Left kidney (tissue), 8 donors: ENCODE results near the gene SOWAHB. TPM values are rescaled to one million over a fixed set of nuclear protein-coding genes. Genes with fewer than 3 reads are reported as not detected.
A peak's percentile ranks its signal among the peaks of the same experiment; 100 is the strongest.

ENCODE experiments used
- DNase-seq: peaks from one replicate; pipeline ENCODE4 v3.0.0-alpha.2; 2013
- long read RNA-seq, 8 donors: transcript quantifications; one replicate each; lab custom pipeline, GENCODE V29; 2026
- polyA plus RNA-seq: library from polyadenylated mRNA; unstranded; fragments of 120-200 nt; gene quantifications from one replicate; pipeline ENCODE4 v1.2.1, GENCODE V29; 2013; ENCODE audit not compliant: insufficient read length

Gene SOWAHB, protein sequence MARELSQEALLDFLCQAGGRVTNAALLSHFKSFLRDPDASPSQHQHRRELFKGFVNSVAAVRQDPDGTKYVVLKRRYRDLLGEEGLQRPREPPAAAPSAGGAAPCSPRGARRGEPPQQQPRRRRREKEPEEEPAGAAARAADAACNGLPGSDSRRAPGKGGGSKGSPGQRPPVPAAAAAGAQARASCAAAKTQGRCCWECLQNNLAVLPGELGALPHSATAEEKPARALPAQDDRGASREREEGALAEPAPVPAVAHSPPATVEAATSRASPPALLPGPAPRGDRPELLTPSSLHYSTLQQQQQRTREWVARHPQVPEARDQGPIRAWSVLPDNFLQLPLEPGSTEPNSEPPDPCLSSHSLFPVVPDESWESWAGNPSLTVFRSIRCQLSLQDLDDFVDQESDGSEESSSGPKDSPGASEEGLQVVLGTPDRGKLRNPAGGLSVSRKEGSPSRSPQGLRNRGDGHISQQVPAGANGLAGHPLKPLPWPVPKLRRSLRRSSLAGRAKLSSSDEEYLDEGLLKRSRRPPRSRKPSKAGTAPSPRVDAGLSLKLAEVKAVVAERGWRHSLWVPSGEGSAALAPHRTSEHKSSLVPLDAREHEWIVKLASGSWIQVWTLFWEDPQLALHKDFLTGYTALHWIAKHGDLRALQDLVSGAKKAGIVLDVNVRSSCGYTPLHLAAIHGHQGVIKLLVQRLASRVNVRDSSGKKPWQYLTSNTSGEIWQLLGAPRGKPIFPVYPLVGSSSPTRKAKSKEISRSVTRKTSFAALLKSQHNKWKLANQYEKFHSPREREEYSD
- polyA plus RNA-seq = 5.0 TPM
- long read RNA-seq, donor 1, partial matches to known transcripts = 0 of 4 reads
- long read RNA-seq, donor 1, other reads (novel, unspliced or antisense) = 0 of 4 reads
- long read RNA-seq, donor 2, transcript SOWAHB-201 (1 exons, 3,220 nt) = major isoform, 5 of 5 reads
- long read RNA-seq, donor 2, partial matches to known transcripts = 0 of 5 reads
- long read RNA-seq, donor 2, other reads (novel, unspliced or antisense) = 0 of 5 reads
- long read RNA-seq, donor 3, partial matches to known transcripts = 0 of 1 reads
- long read RNA-seq, donor 3, other reads (novel, unspliced or antisense) = 0 of 1 reads
- long read RNA-seq, donor 4, partial matches to known transcripts = 0 of 1 reads
- long read RNA-seq, donor 4, other reads (novel, unspliced or antisense) = 0 of 1 reads
- long read RNA-seq, donor 5, transcript SOWAHB-201 (1 exons, 3,220 nt) = major isoform, 5 of 5 reads
- long read RNA-seq, donor 5, partial matches to known transcripts = 0 of 5 reads
- long read RNA-seq, donor 5, other reads (novel, unspliced or antisense) = 0 of 5 reads
- long read RNA-seq, donor 6, transcript SOWAHB-201 (1 exons, 3,220 nt) = major isoform, 5 of 256 reads
- long read RNA-seq, donor 6, partial matches to known transcripts = 195 of 256 reads
- long read RNA-seq, donor 6, other reads (novel, unspliced or antisense) = 56 of 256 reads
- long read RNA-seq, donor 7, transcript SOWAHB-201 (1 exons, 3,220 nt) = major isoform, 5 of 5 reads
- long read RNA-seq, donor 7, partial matches to known transcripts = 0 of 5 reads
- long read RNA-seq, donor 7, other reads (novel, unspliced or antisense) = 0 of 5 reads
- long read RNA-seq, donor 8, partial matches to known transcripts = 0 of 2 reads
- long read RNA-seq, donor 8, other reads (novel, unspliced or antisense) = 0 of 2 reads

DNA sequence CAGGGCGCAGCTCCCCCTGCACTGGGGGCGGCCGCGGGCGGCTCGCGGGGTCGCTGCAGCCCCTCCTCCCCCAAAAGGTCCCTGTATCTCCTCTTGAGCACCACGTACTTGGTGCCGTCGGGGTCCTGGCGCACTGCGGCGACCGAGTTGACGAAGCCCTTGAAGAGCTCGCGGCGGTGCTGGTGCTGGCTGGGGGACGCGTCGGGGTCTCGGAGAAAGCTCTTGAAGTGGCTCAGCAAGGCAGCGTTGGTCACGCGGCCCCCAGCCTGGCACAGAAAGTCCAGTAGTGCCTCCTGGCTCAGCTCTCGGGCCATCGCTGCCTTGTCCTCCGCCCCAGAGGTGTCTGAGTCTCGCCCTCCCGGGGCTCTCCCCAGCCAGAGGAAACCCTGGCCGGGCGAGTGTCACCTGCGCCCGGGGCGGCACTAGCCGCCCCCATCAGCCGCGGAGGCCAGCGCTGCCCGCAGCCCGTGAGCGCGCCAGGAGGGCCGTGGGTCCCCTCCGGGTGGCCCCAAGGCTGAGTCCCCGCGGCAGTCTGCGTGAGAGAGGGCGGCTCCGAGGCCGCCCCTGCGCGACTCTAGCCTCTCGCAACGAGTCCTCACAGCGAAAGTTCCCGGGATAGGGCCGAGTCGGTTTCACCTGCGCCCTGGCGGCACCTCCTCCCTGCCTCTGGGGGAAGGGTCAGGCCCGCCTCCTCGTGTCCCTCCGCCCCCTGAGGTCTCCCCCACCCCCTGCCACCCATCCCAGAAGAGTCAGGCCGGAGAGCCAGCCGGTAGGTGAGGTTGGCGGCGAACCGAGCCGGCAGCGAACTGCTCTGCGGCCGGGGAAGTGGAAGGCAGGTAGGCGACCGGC is at the start of gene SOWAHB:
Gene SOWAHB, minus strand, starts transcription at position 609 of the 849 bp plus-strand sequence. Its CDS starts 295 bp downstream, at position 314.
- peak; percentile 69 for DNase-seq

DNA sequence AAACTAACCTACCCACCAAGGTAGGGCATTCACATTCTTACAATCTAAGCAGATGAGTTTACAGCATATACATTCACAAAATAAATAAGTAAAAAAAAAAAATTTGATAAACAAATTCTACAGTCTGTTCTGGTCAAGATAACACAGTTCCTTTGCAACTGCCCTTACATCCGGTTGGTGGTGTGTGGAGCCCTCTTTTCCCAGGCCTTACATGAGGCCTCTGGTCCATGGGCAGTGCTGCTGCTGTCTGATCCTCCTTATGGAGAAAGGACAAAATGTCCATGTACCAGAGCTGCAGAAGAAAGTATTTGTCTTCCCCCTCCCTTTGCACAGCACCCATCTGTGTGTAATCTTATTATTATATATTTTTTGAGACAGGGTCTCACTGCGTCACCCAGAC is 49.4 kb upstream of the SOWAHB start:
- no peak for DNase-seq

DNA sequence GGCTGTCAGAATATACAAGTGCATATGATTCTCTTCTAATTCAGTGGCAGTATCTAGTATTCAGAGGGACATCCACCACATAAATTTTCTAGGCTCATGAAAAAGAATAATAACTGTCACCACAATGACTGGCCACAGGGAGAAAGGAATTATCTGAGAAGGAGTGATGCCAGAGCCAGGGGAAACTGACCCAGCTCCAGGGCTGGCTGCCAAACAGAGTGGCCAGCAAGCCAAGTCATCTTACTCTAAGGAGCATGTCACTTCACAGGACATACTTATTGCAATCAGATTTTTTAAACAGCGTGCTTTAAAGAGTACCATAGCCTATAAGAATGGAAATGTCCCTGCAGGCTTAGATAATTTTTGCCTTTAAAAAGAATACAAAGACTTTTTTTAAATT is 45.8 kb upstream of the SOWAHB start:
- no peak for DNase-seq

DNA sequence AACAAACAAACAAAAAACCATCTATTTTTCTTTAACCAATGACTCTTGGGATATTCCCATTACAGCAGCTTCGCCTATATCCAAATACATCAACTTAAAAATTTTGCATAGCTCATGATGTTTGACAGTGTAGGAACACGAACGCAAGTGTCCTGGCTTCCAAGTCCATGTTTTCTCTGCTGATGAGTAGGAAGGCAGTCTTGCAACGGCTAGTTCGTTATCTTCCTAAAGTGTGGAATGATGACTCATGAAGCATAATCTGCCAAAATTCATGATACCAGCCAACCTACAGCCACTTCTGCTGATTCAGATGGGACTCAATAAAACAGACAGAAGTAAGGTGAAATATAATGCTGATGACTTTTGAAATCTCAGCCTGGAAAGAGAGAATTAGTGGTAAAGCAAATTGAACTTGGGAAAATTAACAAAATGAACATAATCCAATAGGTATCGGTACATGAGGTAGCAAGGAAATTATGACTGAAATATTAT is 45.2 kb upstream of the SOWAHB start:
- DNase-seq = no peak

DNA sequence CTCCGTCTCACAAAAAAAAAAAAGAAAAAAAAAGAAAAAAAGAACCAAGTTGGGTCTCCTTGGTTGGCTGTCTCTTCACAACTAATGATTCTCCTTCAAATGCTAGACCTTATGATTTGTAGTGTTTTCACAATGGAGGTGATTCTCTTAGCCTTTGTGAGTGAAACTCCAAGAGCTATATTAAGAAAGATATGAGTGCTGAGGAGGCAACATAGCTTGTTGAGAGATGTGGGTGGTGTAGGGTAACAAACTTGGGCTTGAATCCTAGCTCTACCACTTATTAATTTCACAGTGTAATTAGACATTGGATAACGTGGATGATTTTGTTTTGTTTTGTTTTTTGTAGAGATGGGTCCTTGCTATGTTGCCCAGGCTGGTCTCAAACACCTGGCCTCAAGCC is 41.2 kb upstream of the SOWAHB start:
- no peak for DNase-seq

DNA sequence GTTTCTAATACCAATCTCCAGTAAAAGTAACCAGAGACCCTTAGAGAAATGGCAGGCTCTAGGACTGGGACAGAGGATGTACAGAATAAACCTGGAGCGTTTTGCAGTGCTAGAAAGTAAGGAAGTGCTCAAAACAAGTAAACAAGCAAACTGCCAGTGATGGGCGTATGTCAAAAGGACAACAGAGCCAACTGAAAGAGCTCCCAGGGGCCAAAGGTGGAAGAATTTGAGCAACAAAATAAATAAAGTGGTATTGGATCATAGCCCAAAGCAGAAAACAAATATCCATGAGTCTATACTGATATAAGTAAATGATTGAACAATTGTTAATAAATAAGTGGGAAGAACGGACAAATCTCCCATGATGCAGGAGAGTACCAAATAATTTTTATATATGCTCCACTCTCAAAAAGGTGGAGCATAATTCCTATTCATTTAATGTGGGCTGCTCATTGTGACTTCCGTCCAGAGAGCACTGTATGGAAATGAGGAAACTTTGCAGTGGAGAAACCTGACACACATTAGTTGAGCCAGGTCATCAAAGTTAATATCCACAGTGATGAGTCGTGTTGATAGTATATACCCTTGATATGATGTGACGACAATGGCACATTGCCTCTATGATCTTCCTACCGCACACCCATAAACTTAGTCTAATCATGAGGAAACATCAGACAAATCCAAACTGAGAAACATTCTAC is 33.8 kb upstream of the SOWAHB start:
- no peak for DNase-seq

DNA sequence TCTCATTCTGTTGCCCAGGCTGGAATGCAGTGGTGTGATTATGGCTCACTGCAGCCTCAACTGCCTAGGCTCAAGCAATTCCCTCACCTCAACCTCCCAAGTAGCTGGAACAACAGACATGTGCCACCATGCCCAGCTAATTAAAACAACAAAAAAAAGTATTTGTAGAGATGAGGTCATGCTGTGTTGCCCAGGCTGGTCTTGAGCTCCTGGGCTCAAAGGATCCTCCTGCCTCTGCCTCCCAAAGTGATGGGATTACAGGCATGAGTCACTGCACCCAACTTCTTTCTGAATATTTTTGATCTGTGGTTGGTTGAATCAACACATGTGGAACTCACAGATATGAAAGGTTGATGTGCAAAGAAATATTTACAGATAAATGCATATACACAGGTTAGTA is 33.1 kb upstream of the SOWAHB start:
- no peak for DNase-seq

DNA sequence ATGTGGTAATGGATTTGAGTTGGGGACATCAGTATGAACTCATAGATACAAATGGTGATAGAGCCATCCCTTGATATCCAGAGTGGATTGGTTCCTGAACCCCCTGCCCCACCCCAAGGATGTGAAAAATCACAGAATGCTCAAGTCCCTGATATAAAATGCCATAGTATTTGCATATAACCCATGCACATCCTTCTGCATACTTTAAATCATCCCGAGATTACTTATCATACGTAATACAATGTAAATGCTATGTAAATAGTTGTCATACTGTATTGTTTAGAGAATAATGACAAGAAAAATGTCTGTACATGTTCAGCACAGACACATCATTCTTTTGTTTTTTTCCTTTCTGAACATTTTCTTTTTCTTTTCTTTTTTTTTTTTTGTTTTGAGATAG is 32.7 kb upstream of the SOWAHB start:
- DNase-seq = no peak

DNA sequence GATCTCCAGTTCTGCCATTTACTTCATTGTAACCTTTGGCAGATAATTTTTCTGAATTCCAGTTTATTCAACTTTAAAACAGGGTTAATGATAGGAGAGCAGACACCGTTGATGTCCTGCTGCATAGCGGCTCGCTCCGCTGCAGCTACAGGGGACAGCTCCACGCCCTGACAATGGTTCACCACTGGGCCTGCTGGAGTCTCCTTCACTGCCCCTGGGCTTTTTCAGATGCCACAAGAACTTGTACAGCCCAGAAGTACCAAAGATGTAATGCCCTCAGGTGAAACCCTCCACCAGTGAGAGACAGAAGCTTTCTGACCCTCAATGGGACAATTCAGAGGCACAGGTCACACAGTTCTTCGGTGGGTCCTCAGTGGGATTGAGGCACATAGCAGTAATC is 28.9 kb upstream of the SOWAHB start:
- DNase-seq = no peak

DNA sequence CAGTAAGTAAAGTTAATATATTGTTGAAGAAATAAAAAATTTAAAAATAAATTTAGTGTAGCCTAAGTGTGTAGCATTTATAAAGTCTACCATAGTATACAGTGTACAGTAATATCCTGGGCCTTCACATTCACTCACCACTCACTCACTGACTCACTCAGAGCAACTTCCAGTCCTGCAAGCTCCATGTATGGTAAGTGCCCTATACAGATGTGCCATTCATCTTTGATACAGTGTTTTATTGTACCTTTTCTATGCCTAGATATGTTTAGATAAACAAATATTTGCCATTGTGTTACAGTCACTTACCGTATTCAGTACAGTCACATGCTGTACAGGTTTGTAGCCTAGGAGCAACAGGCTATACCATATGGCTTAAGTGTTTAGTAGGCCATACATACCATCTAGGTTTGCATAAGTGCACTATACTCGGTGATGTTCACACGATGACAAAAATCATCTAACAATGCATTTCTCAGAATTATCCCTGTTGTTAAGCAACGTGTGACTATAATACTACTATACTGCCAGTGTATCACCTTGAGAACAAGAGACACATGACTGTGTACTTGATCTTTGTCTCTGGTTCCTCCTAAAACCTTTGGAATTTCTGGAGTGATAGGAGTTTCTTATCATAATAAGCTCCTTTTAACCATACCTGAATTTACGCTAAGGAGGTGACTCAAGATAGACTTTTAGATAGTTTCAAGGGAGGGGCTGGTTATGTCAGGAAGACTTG is 25.8 kb upstream of the SOWAHB start:
- DNase-seq = no peak

DNA sequence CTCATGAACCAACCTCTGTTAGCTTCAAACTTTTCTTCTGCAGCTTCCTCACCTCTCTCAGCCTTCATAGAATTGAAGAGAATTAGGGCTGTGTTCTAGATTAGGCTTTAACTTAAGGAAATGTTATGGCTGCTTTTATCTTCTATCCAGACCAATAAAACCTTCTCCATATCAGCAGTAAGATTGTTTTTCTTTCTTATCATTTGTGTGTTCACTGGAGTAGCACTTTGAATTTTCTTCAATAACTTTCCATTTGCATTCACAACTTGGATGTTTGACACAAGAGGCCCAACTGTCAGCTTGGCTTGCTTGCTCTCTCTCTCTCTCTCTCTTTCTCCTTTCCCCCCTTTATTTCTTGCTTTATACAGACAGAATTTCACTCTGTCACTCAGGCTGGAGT is 22.8 kb upstream of the SOWAHB start:
- no peak for DNase-seq

DNA sequence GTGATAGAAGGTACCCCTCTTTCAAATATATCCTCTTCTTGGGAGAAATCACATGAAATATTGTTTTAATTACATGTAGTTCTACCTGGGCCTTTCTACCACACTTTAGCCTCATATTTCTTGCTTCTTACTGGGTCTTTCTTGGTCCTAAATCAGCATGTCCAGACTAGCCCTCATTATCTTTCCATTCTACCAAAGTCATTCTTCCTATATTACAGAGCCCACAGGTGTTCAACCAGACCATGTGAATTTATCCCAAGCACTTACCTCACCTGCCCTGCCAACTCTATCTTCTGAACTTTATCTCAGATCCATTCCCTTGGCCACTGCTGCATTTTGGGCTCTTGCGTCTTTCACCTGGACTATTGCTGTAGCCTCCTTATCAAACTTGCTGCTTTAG is 11.8 kb upstream of the SOWAHB start:
- no peak for DNase-seq

DNA sequence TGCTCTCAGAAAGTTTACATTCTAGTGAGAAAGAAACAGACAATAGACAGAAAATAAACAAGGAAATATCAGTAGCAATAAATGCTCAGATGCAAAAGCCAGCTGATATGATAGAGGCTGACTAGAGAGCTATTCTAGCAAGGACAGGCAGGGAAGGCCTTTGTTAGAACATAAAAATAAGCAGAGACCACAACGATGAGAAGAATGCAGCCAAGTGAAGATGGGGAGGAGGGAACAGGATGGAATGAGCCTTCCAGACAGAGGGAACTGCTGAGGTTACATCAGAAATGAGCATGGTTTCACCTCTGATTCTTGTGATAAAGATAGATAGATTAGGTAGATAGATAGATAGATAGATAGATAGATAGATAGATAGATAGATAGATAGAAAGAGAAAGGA is 7.6 kb upstream of the SOWAHB start:
- DNase-seq = no peak

DNA sequence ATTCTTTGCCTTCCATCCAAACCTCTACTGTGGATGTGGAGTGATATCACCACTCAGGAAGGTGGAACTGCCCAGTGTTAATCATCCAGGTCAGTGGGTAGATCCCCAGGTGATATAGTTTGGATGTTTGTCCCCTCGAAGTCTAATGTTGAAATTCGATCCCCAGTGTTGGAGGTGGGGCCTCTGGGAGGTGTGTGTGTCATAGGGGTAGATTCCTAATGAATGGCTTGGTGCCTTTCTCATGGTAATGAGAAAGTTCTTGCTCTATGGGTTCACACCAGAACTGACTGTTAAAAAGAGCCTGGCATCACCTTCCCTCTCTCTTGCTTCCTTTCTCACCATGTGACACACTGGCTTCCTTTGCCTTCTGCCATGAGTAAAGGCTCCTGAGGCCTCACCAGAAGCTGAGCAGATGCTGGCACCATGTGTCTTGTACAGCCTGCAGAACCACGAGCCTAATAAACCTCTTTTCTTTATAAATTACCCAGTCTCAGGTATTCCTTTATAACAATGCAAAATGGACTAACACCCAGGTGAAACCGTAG is 6.8 kb upstream of the SOWAHB start:
- no peak for DNase-seq

DNA sequence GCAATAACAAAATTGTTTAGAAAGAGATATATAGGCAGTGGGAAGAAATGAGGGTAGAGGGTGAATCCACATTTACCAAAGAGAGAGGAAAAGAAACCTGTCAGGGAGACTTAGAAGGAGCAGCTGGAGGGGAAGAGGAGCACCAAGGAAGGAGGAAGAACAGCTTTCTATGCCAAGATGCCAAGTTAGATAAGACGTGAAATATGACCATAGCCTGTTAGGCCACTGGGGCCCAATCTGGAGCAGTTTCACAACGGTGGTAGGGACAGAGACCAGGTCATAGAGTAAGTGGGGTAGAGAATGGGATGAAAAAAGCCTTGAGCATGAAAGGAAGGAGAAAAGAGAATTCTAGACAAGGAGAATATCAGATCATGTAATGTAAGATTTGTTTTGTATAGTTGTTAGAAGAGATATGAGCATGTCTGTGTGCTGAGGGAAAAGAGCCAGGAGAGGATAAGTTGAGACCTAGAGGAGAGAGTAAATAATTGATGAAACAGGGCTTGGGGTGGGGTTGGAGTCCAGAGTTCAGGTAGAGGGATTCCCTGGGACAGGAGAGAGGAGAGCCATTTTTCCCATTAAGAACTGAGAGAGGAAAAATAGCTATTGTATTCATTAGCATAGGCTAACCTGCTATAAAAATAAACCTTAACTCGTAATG is 4.4 kb upstream of the SOWAHB start:
- DNase-seq = no peak

DNA sequence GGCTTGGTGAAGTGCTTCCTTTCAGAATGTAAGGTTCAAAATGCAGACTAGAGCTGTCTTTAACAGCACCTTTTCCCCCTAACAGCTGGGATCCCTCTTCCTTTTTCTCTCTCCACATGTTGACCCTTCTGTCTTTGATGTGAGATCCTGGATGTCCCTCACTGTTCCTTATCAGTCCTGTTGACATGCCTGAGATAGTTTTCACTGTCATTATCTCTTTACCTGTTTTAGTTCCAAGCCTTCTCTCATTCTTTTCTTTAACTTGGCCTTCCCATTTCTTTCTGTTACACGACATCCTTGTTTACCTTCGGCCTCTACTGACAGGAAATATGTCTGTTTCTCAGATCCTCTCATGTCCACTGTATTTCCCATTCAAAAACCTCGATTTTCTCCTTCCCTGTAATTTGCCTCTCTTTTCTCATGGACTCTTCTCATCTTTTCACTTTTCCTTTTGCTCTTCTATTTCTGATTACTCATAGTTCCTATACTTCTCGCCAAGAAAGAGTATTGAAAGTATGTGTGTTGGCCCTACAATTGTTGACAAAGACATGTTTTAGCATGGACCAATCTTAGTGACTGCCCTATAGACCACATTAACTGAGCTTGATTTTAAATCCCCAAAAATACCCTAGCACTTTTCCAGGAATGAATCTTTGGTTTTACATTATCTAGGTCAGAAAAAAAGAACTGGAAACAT is 1.2 kb upstream of the SOWAHB start:
- no peak for DNase-seq

DNA sequence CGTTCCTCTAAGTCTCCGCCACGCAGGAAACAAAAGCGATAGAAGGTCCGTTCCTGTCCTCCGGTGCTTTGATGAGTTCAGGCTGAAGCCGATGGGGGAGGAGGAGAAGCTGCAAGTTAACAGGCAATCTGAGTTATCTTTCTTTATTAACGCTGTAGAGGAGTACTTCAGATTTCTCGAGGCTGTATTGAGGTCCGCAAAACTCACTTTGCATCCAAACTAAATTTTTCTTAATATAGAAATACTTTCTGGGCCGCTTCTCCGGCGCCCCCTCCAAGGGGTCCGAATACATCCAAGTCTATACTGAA is 395 bp upstream of the SOWAHB start:
- no peak for DNase-seq
